ENCODE results near the gene ETFDH.

The ETFDH gene

DNA sequence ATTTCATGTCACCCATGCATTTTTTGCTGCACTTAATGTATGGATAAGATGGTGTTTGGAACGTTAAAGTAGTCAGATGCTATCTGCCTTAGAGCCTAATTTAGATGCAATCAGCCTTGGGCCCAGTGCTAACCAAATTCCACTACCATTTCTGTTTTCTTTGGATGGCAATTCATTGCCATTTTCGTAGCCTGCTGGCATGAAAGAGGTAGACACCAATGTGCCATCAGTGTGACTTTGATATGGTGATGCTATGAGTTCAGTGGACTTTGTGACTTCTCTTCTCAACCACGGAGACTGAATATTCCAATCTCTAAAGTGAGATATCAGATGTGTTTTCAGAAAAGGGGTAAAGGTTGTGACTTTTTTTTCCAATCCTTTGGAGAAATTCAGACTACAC lies 1.5 kb downstream of the ETFDH start:
- DNase-seq (ENCODE audit: low read depth, low spot score) = no peak
- H3K4me3 ChIP-seq (ENCODE audit: low read depth, low read length) = no peak overlapping the region
- POLR2A ChIA-PET = no interaction called here
- CTCF ChIA-PET = no interaction called here
- TF ChIP-seq CTCF (IDR thresholded peaks at IDR 0.05; ENCODE audit: insufficient read depth, low read length, missing control alignments) = no peak

- no peak for DNase-seq (ENCODE audit: low read depth, low spot score)
- TF ChIP-seq CTCF (IDR thresholded peaks at IDR 0.05; ENCODE audit: insufficient read depth, low read length, missing control alignments) = no peak
- CTCF ChIA-PET = no interaction called here
- H3K4me3 ChIP-seq (ENCODE audit: low read depth, low read length) = no peak overlapping the region
- POLR2A ChIA-PET = no interaction called here
These were observed 4.0 kb downstream of the ETFDH start for GRCh38 chr4:158676076-158676475.

DNA sequence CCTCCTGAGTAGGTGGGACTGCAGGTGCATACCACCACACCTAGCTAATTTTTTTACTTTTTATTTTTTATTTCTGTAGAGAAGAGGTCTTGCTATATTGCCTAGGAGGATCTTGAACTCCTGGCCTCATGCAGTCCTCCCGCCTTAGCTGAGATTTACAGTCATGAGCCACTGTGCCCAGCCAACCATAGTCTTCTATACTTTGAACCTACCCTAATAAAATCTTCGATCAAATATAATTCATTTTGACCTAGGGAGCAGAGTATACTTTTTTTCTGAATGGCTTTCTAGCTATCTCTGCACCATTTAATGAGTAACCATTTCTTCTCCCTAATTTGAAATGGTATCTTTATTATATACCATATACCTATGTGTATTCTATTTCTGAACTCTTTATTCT lies 6.7 kb downstream of the ETFDH start:
- TF ChIP-seq CTCF (IDR thresholded peaks at IDR 0.05; ENCODE audit: insufficient read depth, low read length, missing control alignments) = no peak
- POLR2A ChIA-PET = no interaction called here
- H3K4me3 ChIP-seq (ENCODE audit: low read depth, low read length) = no peak overlapping the region
- DNase-seq (ENCODE audit: low read depth, low spot score) = no peak
- CTCF ChIA-PET = interaction anchor here (0.8 to 1.2 kb wide), 3 partner anchors 9 to 524 kb away, joined by 3 read pairs; no protein-coding TSS in a partner anchor

DNA sequence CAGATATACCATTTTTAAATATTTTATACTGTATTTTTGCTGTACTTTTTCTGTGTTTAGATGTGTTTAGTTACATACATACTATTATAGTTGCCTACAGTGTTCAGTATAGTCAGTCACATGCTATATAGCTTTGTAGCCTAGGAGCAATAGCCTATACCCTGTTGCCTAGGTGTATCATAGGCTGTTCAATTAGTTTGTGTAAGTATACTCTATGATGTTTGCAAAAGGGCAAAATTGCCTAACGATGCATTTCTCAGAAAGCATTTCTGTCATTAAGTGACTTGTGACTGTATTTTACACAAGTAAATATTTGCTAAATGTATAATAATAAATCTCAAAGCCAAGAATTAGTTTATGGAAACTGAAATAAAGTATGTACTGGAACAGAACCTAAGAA lies 9.5 kb downstream of the ETFDH start:
- CTCF ChIA-PET = interaction anchor here (1.0 kb wide), 1 partner anchor 9 kb away, joined by 3 read pairs; the partner anchor contains the start of gene ETFDH
- POLR2A ChIA-PET = no interaction called here
- no peak for DNase-seq (ENCODE audit: low read depth, low spot score)

GRCh38 chr4:158682066-158682465 lies 10.0 kb downstream of the ETFDH start:
- no peak overlapping the region for H3K4me3 ChIP-seq (ENCODE audit: low read depth, low read length)
- no peak for DNase-seq (ENCODE audit: low read depth, low spot score)
- no peak for TF ChIP-seq CTCF (IDR thresholded peaks at IDR 0.05; ENCODE audit: insufficient read depth, low read length, missing control alignments)
- POLR2A ChIA-PET = no interaction called here
- CTCF ChIA-PET = interaction anchor here (1.0 kb wide), 1 partner anchor 10 kb away, joined by 3 read pairs; the partner anchor contains the start of gene ETFDH

More for the DNA sequence above, 9.5 kb downstream of the ETFDH start:
- no peak for TF ChIP-seq CTCF (IDR thresholded peaks at IDR 0.05; ENCODE audit: insufficient read depth, low read length, missing control alignments)
- no peak overlapping the region for H3K4me3 ChIP-seq (ENCODE audit: low read depth, low read length)

DNA sequence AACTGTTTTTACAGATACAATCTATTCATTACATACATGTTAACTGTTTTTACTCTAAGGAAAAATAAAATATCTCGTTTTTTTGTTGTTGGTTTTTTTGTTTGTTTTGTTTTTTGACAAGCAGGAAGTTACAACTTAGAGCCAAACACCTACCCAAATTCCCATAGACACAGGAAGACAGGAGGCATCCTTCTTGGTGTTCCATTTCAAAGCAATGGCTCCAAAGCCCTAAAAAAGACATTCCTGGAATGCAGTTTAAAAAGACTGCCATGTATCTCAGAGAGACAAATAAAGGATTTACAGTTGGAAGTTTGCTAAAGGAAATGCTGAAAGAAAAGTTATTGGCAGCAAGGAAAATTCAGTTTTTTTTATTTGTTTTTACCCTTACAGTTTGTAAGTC lies 16.7 kb downstream of the ETFDH start:
- POLR2A ChIA-PET = no interaction called here

More for the DNA sequence above, 16.7 kb downstream of the ETFDH start:
- no peak overlapping the region for H3K4me3 ChIP-seq (ENCODE audit: low read depth, low read length)
- DNase-seq (ENCODE audit: low read depth, low spot score) = no peak
- no peak for TF ChIP-seq CTCF (IDR thresholded peaks at IDR 0.05; ENCODE audit: insufficient read depth, low read length, missing control alignments)
- CTCF ChIA-PET = no interaction called here

All from AG04449 (cell line).